Lower lobe of right lung (tissue), 2 donors: ENCODE results near the gene TCF25. TPM values are rescaled to one million over a fixed set of nuclear protein-coding genes. Genes with fewer than 3 reads are reported as not detected.

Source experiments
- ATAC-seq, 2 donors: fragments of 200-7000 bp; cut with Tn5 transposase; one replicate each; pipeline ENCODE4 v1.9.1; 2020 to 2022; ENCODE audit warnings: mild to moderate bottlenecking in 2 of 2, moderate library complexity in 2 of 2
- DNase-seq: peaks from one replicate; pipeline ENCODE4 v3.0.0-alpha.2; 2020
- H3K27ac ChIP-seq: fragments of 200-600 bp; one replicate; pipeline ENCODE4 v1.8.0; 2022
- H3K27me3 ChIP-seq: fragments of 200-600 bp; one replicate; pipeline ENCODE4 v1.8.0; 2022; ENCODE audit warnings: low read depth
- H3K36me3 ChIP-seq: fragments of 200-600 bp; one replicate; pipeline ENCODE4 v1.8.0; 2022; ENCODE audit warnings: mild to moderate bottlenecking
- H3K4me1 ChIP-seq: fragments of 200-600 bp; one replicate; pipeline ENCODE4 v1.8.0; 2022
- H3K4me3 ChIP-seq: fragments of 200-600 bp; one replicate; pipeline ENCODE4 v1.8.0; 2022; ENCODE audit warnings: mild to moderate bottlenecking
- H3K9me3 ChIP-seq: fragments of 200-600 bp; one replicate; pipeline ENCODE4 v1.8.0; 2022
- CTCF ChIP-seq: fragments of 200-600 bp; IDR thresholded peaks from one replicate; pipeline ENCODE4 v1.8.0; 2022; ENCODE audit warnings: antibody characterized with exemption, mild to moderate bottlenecking
- intact Hi-C: fragments of 100-400 bp; cut with DNase I; formaldehyde crosslinking; loops from one replicate; pipeline ENCODE4 v1.11.0; 2022
- total RNA-seq: library from RNA; stranded (reverse); fragmentation: NEBNext Ultra II Directional; extraction: Animal tissue kit (Norgen Biotek cat#: 25700); gene quantifications from one replicate; pipeline ENCODE4 v1.2.1, GENCODE V29; 2021
- donor health status: DM: no; HTN: yes; CAD: no; lungs with severe emphysema.

TCF25 gene
- total RNA-seq, 1 donor from 2014 or later: 152 TPM

GRCh38 chr16:89861648-89862047 is 11.7 kb upstream of the TCF25 start:
- ATAC-seq: no peak
- Histone ChIP-seq H3K27me3 (no peaks in the 10 kb centered on the region), H3K27ac (no peak overlapping the region), H3K9me3 (no peaks in the 10 kb centered on the region), H3K4me1 (peaks cover 25% of the 10 kb centered on the region), H3K4me3 (no peak overlapping the region), H3K36me3 (no peaks in the 10 kb centered on the region)
- no peak for TF ChIP-seq CTCF
- intact Hi-C loops: loop anchor here (10.0 kb wide), 1 partner anchor 157 kb away; the partner anchor contains the start of gene SPATA2L
- DNase-seq: no peak

- H3K27ac ChIP-seq: peak overlapping the region; percentile 88
- TF ChIP-seq CTCF: no peak
- H3K4me3 ChIP-seq: no peak overlapping the region
- peaks cover 25% of the 10 kb centered on the region for H3K4me1 ChIP-seq
- no peaks in the 10 kb centered on the region for H3K36me3 ChIP-seq
- ATAC-seq: no peak
- DNase-seq: no peak
- peaks cover 1% of the 10 kb centered on the region for H3K9me3 ChIP-seq
- intact Hi-C loops: loop anchor here (10.0 kb wide), 1 partner anchor 158 kb away; the partner anchor contains the start of gene SPATA2L
- H3K27me3 ChIP-seq: no peaks in the 10 kb centered on the region
These were observed 10.7 kb upstream of the TCF25 start for GRCh38 chr16:89862732-89863131.

- no peaks in the 10 kb centered on the region for H3K27me3 ChIP-seq
- peak overlapping the region; percentile 88 for H3K27ac ChIP-seq
- H3K36me3 ChIP-seq: no peaks in the 10 kb centered on the region
- peak overlapping the region; percentile 32 for H3K4me3 ChIP-seq
- H3K4me1 ChIP-seq: peaks cover 25% of the 10 kb centered on the region
- ATAC-seq (peak; percentile 58 to 62), DNase-seq (peak; percentile 64)
- peaks cover 7% of the 10 kb centered on the region for H3K9me3 ChIP-seq
- intact Hi-C loops: loop anchor here (10.0 kb wide), 1 partner anchor 159 kb away; the partner anchor contains the start of gene SPATA2L
- TF ChIP-seq CTCF: no peak
These were observed 9.5 kb upstream of the TCF25 start for GRCh38 chr16:89863741-89864526.

- no peak for ATAC-seq
These were observed 8.9 kb upstream of the TCF25 start for GRCh38 chr16:89864527-89864820.

GRCh38 chr16:89867918-89868317 is 5.5 kb upstream of the TCF25 start:
- DNase-seq: no peak
- H3K27me3 ChIP-seq: no peaks in the 10 kb centered on the region
- H3K9me3 ChIP-seq: peaks cover 7% of the 10 kb centered on the region
- H3K4me3 ChIP-seq: no peak overlapping the region
- no peaks in the 10 kb centered on the region for H3K36me3 ChIP-seq
- no peak for ATAC-seq
- no peak overlapping the region for H3K27ac ChIP-seq
- peaks cover 29% of the 10 kb centered on the region for H3K4me1 ChIP-seq
- intact Hi-C loops: loop anchor here (10.0 kb wide), 1 partner anchor 163 kb away; the partner anchor contains the start of gene SPATA2L
- TF ChIP-seq CTCF: no peak

More at GRCh38 chr16:89864527-89864820, 8.9 kb upstream of the TCF25 start:
- DNase-seq: no peak
- Histone ChIP-seq H3K27ac (peak overlapping the region; percentile 88), H3K4me1 (peaks cover 25% of the 10 kb centered on the region), H3K9me3 (peaks cover 7% of the 10 kb centered on the region), H3K36me3 (no peaks in the 10 kb centered on the region), H3K27me3 (no peaks in the 10 kb centered on the region), H3K4me3 (peak overlapping the region; percentile 32)
- intact Hi-C loops: loop anchor here (10.0 kb wide), 1 partner anchor 160 kb away; the partner anchor contains the start of gene SPATA2L
- no peak for TF ChIP-seq CTCF
